A549 treated with Mapracorat at 1 μM for 4 hours (cell line): ENCODE measurements around the gene SLC7A4. TPM values are rescaled to one million over a fixed set of nuclear protein-coding genes. Genes with fewer than 3 reads are reported as not detected.

ENCODE experiments used
- total RNA-seq: library from RNA; stranded (reverse); fragments of 200-300 nt; extraction: Qiagen RNA extraction; gene quantifications from 5 replicates; pipeline ENCODE4 v1.2.3, GENCODE V29; 2022

The SLC7A4 gene
- not detected in 5 replicates for total RNA-seq

GRCh38 chr22:21032037-21032867 is at the start of gene SLC7A4:
Gene SLC7A4 (minus strand): TSS chr22:21032561. CDS start chr22:21031812, 749 bp downstream.

GRCh38 chr22:21045585-21046294 is 13.4 kb upstream of the SLC7A4 start, which contains the start of gene LRRC74B:
Gene LRRC74B (plus strand): TSS chr22:21045946. CDS start chr22:21045987, 41 bp downstream.

DNA sequence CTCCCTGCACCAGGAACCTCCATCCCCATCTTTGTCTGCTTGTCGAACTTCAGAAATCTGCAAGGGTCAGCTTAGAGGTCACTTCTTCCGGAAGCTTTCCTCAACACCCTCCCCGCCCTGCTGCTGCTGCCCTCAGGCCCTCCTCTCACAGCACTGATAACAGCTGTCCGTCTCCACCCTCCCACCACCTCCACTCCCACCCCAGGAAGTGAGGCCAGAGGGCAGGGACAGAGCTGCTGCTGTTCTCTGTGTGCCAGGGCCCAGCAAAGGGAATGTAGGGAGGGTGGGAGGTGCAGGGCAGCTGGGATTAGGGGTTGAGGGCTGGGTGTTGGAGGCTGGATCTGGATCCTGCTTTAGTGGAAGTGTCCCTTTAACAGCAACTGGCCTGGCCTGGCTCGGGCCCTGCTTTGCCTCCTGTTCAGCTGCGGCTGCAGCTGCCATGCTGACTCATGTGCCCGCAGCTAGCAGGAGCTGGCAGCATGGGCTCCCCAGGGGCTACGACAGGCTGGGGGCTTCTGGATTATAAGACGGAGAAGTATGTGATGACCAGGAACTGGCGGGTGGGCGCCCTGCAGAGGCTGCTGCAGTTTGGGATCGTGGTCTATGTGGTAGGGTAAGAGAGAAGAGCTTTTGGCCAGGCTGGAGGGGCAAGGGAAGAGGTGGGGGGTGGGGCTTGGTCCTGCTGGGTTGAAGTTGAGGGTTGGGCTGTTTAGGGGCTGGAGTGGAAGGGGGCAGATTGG is 17.5 kb downstream of the SLC7A4 start, which contains the start of gene P2RX6:
TSS of gene P2RX6 (plus strand) at position 440 of the 740 bp plus-strand sequence. CDS start at position 450, 10 bp downstream.

GRCh38 chr22:21001601-21002325 is 30.6 kb downstream of the SLC7A4 start, which contains the start of gene THAP7:
Gene THAP7 (minus strand): TSS chr22:21002118. CDS start chr22:21001911, 207 bp downstream.

GRCh38 chr22:20981787-20982562 is 50.4 kb downstream of the SLC7A4 start, which contains the start of gene LZTR1:
Gene LZTR1 (plus strand): TSS chr22:20982297. CDS start chr22:20982372, 75 bp downstream.

Other genes with a start within 250 kb of the SLC7A4 start
- gene PI4KA, start 173.8 kb downstream of the SLC7A4 start, total RNA-seq = 19.7 to 22.7 TPM (median 20.3 TPM) in 5 replicates
- gene SNAP29, start 173.6 kb downstream of the SLC7A4 start, total RNA-seq = 12.4 to 18.2 TPM (median 15.1 TPM) in 5 replicates
- gene CRKL, start 115.2 kb downstream of the SLC7A4 start, total RNA-seq = 21.0 to 22.9 TPM (median 21.3 TPM) in 5 replicates
- gene AIFM3, start 65.3 kb downstream of the SLC7A4 start, total RNA-seq = 1.7 to 4.4 TPM (median 3.0 TPM) in 5 replicates
- 12.9 to 22.1 TPM (median 17.8 TPM) in 5 replicates for gene LZTR1, start 50.3 kb downstream of the SLC7A4 start, total RNA-seq
- 16.3 to 26.8 TPM (median 22.2 TPM) in 5 replicates for gene THAP7, start 30.4 kb downstream of the SLC7A4 start, total RNA-seq
- 0.34 to 0.84 TPM (median 0.56 TPM) in 5 replicates for gene P2RX6, start 17.4 kb downstream of the SLC7A4 start, total RNA-seq
- gene LRRC74B, start 13.4 kb upstream of the SLC7A4 start, total RNA-seq = not detected in 5 replicates